NOMO-1 (cell line): ENCODE measurements around the gene AP2A2.

ENCODE experiments used
- DNase-seq, 2 experiments: peaks; one replicate each; lab custom pipeline; 2025; ENCODE audit not compliant: unreplicated experiment in 2 of 2; lab: John Stamatoyannopoulos, UW

The AP2A2 gene

DNA sequence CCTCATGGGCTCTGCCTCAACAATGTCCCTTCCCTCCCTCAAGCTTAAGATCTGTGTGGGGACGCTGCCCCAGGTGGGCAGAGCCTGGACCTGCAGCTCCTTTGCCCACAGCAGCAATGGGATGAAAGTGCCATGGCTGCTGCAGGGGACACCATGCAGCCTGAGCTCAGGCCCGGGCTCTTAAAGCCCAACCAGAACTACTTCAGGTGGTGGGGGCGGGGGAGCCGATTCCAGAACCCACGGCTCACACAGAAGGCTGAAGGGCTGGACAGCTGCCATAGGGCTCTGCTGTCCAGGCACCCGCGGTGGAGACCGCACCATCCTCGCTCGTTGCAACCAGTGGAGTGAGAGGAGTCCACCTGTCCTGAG lies 27.5 kb upstream of the AP2A2 start:
- DNase-seq, result no peak

DNA sequence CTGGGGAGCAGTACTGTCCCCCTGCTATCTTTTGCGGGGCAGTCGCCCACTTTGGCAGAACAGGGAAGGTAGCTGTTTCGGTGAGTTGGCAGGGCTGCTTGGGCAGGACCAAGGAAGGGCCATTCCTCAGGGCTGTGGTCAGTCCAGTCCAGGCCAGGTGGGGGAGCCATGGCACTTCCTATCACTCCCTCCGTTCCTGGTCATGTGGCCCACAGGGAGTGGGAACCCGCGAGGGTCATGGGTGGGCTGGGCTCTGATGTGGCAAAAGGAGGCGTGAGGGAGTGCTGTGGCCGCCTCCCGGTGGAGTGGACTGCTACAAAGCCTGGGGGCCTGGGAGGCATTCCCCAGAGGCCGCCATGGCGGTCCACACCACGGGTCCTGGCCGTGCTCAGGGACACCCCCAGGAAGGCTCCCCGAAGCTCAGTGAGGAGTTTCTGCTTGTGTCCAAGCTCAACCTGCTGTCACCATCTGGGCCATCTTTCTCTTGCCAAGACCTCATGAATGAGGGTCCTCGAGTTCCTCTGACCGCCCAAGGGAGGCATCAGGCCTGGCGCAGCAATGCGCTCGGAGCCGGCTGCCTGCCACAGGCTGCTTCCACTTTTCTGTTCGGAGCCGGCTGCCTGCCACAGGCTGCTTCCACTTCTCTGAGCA lies 27.0 kb upstream of the AP2A2 start:
- DNase-seq, result no peak

DNA sequence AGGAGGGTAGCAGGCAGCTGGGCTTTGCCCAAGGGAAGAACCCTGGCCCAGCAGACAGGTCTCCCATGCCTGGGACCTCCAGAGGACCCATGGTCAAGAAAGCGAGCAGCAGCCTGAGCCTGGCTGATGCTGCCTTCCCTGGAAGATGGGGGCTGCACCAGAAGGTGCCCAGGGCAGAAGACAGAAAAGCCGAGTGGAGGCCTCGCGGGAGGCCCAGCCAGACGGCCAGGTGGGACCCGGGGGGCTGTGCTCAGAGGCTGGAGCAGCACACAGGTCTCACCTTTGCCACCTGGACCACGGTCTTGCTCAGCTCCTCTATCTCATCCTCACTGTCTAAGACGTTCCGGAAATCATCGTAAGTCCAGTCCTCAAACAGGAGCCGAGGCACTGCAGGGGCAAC lies 25.9 kb upstream of the AP2A2 start:
- no peak for DNase-seq

DNA sequence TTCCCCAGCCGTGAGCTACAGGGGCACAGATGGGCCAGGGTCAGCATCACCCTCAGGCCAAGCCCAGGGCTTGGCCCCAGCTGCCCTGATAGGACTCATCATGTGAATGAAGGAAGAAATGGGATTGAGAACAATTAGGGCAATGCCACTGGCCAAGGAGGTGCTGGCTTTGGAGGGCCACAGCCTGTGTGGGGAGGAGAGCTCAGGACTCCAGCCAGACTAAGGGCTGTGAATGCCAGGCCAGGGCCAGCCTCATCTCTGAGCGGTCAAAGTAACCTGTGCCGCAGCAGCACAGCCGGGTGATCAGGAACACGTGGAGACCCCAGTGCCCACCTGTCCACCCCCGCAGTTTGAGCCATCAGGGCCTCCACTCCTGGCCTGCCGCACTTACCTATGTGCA lies 25.1 kb upstream of the AP2A2 start:
- DNase-seq, result no peak

DNA sequence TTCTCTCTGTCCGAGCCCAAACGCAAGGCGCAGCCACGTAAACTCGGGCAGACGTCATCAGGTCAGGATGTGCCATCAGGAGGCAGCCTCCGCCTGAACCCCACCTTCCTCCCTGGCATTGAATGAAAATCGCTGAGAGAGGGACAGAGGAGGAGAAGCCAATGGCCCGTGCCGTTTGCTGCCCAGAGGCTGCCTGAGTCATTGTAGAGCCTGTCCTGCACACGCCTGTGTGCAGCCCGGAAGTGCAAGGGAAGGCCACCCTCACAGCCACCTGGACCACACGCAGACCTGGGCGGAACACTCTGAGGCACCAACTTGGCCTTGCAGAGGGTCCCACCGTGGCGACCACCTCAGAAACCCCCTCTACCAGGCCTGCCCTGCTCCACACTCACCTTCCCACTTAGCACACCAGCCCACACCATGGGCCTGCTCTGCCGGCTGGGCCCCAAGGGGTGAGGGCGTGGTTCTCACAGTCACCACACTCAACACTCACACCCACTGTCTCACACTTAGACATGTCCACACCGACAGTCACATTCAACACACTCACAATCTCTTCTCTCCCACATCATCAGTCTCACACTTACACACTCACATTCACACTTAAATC lies 24.1 kb upstream of the AP2A2 start:
- no peak for DNase-seq

DNA sequence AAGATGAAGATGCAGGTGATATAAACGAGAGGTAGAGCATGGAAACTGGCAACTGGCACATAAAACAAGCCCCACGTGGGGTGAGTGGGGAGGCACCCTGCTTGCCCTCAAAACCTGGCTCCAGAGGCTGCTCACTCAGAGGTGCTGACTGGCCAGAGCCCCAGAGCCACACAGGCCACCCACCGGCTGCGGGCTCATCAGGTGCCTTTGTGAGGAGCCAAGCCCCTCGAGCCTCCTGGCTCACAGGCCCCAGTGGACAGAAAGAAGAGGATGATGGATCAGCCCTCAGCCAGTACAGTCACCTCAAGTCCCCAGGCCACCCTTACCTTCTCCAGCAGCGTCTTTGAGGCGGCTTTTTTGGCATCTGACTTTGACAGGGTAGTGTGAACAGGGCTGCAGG lies 21.3 kb upstream of the AP2A2 start:
- DNase-seq, result no peak

DNA sequence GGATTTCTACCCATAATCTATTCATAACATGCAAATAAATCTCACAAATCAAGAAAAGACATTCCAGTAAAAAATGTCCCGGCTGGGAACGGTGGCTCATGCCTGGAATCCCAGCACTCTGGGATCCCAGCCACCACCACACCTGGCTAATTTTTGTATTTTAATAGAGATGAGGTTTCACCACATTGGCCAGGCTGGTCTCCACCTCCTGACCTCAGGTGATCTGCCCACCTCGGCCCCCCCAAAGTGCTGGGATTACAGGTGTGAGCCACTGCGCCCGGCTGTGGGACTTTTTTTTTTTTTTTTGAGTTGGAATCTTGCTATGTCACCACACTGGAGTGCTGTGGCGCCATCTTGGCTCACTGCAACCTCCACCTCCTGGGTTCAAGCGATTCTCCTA lies 19.7 kb upstream of the AP2A2 start:
- DNase-seq, result no peak

DNA sequence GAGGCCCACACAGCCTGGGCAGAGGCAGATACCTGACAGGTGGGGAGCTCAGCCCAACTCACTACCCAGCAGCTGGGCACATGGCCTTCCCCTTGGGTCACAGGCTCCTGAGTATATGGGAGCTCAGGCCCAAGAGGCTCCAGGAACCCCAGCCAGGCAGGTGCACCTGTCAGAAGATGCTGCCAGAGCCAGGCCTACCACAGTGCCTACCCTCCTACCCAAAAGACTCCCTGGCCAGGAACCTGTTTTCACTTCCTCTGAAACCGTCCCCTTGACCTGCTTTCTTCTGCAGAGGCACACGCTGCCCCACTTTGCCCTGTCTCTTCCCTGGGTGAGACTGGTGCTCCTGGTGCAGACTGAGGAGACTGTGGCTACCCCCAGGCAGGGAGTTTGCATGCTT lies 18.0 kb upstream of the AP2A2 start:
- no peak for DNase-seq

DNA sequence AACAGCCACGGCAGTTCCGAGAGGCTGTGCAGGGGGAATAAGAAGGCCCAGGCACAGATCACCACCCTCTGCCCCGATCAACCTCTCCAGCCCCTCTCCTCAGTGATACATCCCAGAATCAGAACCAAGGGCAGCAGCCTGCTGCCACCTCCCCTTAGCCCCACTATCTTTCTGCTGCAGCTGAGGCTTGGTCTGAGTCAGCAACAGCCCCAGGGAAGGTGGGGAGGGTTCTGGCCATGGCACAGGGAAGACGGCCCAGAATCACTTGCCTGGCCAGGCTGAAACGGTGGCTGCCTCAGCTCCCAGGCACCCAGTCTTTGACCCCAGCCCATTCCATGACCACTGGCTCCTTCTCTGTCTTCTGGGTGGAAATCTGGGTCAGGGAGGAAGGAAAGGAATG lies 17.4 kb upstream of the AP2A2 start:
- DNase-seq, result no peak

DNA sequence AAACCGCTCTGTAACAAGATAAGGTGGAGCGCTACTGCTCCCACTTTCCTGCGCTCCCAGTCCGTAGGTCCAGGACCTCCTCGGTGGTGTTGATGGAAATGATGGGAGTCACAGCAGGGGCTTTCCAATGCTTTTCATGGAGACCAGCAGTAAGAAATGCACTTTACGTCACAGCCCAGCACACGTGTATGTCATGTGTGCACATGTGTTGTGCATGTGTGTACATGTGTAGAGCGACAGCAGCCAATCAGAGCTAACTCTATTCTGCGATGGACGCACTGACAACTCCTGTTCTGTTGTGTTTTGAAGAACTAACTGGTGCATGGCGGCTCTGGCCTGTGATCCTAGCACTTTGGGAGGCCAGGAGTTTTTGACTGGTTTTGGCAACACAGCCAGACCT lies 16.3 kb upstream of the AP2A2 start:
- DNase-seq, result no peak

DNA sequence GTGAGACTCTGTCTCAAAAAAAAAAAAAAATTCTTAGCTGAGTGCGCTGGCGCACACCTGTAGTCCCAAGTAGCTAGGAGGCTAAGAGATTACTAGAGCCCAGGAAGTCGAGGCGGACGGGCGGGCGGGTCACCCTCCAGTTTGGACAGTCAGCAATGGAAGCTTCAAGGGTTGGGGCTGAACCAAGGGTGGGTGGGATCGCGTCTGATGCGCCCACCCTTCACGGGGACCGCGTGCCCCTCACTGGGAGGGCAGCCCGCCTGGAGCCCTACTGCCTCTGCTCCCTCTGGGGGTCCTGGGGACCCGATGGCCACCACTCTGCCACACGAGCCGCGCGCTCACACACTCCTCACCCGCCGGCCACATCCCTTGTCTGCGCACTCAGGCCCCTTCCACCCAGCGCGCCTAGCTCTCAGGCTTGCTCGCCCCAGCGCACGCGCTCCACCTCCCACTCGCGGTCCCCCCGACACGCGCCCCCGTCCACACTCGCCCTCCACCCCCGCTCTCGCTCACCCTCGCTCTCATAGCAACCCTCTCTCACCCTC lies 15.6 kb upstream of the AP2A2 start:
- DNase-seq, result peak; percentile 34 to 42

DNA sequence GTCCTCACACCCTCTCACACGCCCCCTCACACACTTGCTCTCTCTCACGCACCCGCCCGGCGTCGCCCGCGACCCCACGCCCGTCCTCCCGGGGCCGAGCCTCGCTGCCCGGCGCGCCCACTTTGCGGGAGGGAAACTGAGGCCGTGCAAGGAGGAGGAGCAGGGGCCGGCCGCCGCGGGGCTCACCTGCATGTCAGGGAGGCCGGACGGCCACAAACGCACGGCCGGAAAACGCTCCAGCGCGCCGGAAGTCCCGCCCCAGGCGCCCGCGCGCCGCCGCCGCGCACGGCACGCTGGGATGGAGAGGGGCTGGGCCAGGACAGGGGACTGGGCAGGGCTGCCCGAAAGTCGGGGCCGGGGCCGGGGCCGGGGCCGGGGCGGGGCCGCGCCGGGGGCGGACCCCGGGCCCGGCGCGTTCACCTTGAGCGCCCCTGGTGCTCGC lies 15.1 kb upstream of the AP2A2 start, which contains the start of gene CHID1:
Gene CHID1 (minus strand): TSS at position 222 of the 442 bp plus-strand sequence. CDS start 5,994 bp downstream, outside the sequence.
- peak; percentile 73 to 94 for DNase-seq

DNA sequence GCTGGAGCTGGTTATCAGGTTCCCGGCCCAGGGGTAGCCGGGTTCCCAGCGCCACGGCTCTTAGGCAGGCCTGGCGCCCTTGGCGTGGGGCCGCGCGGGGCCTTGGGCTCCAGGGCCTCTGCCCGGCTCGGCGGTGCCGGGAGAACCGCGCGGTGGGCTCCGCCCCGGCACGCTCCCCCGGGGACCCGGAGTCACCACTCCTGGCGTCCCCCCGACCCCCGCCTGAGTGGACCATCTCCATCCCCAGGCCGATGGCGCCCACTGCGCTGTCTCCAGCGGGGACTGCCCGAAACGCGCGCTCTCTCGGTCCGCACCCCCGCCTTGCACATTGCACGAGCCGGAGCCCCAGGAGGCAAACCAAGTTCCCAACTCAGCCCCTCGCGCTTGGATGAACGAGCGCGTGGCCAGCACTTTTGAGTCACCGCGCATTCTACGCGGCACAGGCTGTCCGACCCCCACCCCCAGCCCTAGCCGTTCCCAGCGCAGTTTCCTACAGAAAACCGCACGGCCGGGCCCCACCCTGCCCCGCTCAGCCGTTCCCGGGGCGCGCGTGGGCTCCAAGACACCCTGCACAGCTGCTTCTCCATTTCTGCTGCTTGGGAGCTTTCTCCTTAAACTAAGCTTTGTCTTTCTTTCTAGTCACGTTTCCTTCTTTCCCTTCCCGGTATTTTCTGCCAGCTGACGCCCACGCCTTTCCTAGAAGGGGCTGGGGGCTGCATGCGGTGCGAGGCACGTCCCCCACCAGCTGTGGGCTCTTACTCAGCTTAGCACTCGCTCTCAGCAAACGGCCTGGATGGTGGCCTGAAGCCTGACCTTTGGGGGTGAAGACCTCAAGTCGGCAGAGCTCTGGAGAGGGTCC lies 14.4 kb upstream of the AP2A2 start:
- peak; percentile 34 to 50 for DNase-seq

DNA sequence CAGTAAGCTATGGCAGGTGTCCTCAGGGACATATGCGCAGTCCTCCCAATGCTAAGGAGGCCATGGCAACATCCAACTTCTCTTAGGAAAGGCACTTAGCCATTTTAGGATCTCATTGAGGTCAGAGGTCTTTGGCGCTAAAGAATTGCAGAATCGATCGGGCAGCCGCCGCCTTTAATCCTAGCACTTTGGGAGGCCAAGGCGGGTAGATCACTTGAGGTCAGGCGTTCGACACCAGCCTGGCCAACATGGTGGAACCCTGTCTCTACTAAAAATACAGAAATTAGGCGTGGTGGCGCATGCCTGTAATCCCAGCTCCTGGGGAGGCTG lies 13.8 kb upstream of the AP2A2 start:
- no peak for DNase-seq

DNA sequence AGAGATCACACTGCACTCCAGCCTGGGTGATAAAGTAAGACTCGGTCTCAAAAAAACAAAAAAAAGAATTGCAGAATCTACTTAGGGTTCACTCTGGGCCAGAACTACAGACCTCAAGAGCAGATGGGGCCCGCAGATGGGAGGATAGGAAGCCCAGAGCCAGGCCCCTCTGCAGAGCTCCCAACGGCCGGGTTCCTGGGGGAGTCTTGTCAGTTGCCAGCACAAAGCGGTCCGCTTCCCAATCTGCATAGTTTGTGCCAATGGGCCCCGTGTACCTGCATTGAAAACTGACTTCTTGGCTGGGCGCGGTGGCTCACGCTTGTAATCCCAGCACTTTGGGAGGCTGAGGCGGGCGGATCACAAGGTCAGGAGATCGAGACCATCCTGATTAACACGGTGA lies 13.4 kb upstream of the AP2A2 start:
- DNase-seq, result no peak

DNA sequence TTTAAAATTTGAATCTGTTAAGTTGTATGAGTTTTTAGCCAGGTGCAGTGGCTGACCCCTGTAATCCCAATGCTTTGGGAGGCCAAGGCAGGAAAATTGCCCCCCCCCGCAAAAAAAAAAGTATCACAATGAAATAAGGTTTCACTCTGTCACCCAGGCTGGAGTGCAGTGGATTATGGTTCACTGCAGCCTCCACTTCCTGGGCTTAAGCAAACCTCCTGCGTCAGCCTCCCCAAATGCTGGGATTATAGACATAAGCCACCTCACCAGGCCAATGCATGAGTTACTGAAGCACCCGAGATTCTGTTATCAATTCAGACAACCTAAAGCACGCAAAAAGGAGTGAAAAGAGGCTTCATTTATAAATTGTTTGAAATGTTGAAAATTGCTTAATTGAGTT lies 12.6 kb upstream of the AP2A2 start:
- DNase-seq, result no peak

DNA sequence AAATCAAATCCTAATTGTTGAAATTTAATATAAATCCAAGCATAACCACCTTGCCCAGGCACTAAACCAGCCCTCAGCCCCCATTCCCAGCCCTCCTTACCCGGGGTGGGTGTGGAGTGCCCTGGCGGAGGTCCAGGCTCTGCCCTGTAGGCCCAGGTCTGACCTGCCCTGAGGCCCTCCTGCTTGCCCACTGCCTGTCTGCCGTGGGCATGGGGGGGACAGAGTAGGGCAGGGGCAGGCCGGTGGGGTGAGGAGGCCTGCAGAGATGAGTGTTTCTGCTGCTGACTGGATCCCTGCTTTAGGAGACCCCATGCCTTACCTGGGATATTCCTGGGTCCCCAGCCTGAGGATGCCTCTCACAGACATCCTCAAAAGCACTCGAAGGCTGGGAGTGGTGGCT lies 11.5 kb upstream of the AP2A2 start:
- no peak for DNase-seq

DNA sequence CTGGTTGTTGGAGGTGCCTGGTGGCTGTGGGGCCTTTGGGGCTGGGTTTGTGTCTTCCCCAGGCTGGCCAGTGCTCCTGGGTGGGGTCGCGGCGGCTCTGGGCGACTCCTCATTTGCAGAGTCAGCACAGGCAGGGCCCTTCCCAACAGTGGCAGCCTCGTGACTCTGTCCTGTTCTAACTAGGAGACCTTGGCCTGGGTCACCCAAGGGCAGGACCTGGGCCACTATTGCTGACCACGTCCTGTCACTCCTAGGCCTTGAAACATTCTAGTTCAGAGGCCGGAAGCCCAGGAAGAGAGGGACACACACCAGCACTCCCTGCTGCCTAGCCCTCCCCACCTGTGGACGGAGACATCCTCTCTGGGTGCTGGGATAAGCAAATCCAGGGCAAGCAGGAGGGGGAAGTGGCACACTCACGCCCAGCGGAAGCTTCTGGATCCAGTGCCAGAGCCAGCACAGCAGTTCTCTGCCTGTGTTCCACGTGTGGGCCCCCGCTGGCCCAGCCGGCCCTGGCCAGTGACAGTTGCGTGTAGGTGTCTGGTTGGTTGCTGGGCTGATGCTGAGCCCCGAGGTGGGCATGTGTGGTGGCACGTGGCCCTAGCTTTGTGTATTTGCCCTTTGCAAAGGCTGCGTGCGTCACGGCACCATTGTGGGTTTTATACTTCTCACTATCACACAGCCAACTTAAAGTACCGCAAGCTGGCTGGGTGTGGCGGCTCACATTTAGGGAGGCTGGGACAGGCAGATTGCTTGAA lies 10.7 kb upstream of the AP2A2 start:
- no peak for DNase-seq

DNA sequence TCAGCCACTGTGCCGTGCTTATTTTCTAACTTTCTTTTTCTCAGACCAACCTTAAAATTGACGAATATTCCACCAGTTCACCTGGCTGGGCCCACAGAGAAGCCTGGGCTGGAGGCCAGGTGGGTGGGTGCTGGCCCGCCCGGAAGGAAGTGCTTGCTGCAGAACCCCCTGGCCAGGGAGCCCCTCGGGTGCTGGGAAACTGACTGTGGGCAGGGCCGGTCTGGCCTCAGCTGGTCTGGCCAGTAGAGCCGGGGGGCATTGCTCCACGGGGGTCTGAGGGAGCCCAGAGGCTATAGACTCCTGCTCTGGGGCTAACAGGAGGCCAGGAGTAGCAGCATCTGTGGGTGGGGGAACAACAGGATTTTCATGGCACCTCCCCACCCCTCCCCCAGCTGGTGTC lies 8.2 kb upstream of the AP2A2 start:
- DNase-seq, result no peak

DNA sequence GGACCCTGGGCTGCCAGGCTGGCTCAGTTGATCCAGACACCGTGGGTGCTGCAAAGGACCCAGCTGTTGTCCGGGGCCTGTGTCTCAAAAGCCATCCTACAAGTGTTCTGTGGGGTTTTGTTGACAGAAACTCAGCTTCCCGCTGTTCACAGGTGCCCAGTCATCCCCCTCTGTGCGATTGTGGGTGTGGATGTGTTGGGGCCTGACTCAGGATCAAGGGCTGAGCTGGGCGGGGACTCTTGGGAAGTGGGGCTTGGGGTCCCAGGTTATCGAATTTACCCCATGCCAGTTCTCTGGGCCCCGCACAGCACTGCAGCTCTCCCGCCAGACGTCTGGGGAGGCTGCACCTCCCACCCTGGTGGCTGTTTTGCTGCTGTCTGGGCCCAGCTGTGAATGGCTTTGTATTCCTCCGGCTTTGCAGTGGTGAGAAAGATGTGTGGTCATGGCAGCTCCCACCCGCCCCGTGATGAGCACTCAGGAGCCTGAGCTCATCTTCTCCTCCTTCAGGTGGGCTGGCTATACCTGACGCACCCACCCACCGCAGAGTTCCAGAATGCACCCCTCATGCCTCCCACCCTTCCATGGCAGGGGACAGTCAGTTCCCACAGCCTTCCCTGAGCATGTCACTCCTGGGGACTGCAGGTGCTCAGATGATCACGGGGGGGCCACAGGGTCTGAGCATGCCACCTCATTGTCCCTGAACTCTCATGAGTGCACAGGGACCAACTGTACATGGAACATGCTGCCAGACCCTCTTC lies 3.6 kb upstream of the AP2A2 start:
- DNase-seq, result no peak
